SJCRH30 (cell line): ENCODE results near the gene PNMA8C. TPM values are rescaled to one million over a fixed set of nuclear protein-coding genes. Genes with fewer than 3 reads are reported as not detected.

Source experiments
- DNase-seq, 2 experiments: peaks; one replicate each; pipeline ENCODE4 v3.0.0-alpha.2; 2015 to 2020
- H3K27ac ChIP-seq: fragments of 250-450 bp; sonication (Bioruptor Pico); 2 replicates; pipeline ENCODE4 v1.5.1; 2020; ENCODE audit warnings: mild to moderate bottlenecking, moderate library complexity
- H3K27me3 ChIP-seq: fragments of 250-450 bp; sonication (Bioruptor Pico); 2 replicates; pipeline ENCODE4 v1.5.1; 2020; ENCODE audit warnings: mild to moderate bottlenecking, moderate library complexity
- H3K36me3 ChIP-seq: fragments of 250-450 bp; sonication (Bioruptor Pico); 2 replicates; pipeline ENCODE4 v1.5.1; 2020; ENCODE audit warnings: mild to moderate bottlenecking, moderate library complexity
- H3K4me1 ChIP-seq: fragments of 250-450 bp; sonication (Bioruptor Pico); 2 replicates; pipeline ENCODE4 v1.5.1; 2020; ENCODE audit warnings: mild to moderate bottlenecking, moderate library complexity
- H3K4me3 ChIP-seq: fragments of 250-450 bp; sonication (Bioruptor Pico); 2 replicates; pipeline ENCODE4 v1.5.1; 2020; ENCODE audit warnings: mild to moderate bottlenecking, moderate library complexity
- H3K9me3 ChIP-seq: fragments of 250-450 bp; sonication (Bioruptor Pico); replicated peaks from 2 replicates; pipeline ENCODE4 v1.5.1; 2020; ENCODE audit warnings: mild to moderate bottlenecking, moderate library complexity
- total RNA-seq: library from RNA; depleted of rRNA; stranded (reverse); fragments of >200 nt; shearing (Covaris generic); gene quantifications from 2 replicates; pipeline ENCODE4 v1.2.3, GENCODE V29; 2014

Gene PNMA8C
- total RNA-seq, 1 experiment from 2014 or later, result 0.02 TPM

DNA sequence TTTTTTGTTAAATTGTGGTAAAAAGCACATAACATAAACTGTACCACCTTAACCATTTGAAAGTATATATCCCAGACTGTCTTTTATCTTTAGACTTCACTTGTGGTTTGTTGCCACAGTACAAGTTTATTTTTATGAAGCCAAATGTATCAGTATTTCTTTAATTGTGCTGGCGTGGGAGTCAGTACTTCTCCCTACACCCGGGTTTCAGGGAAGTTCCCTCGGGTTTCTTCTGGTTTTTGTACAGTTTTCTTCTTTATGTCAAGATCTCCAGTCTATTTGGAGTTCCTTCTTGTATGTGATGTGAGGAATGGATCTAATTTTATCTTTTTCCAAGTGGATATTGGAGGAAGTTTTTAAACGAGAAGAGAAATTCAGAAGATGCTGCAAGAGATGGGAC, 35.9 kb downstream of the PNMA8C start:
- no peaks in the 10 kb centered on the region for H3K9me3 ChIP-seq
- no peak overlapping the region for H3K4me3 ChIP-seq
- H3K27me3 ChIP-seq, result no peaks in the 10 kb centered on the region
- H3K4me1 ChIP-seq, result no peaks in the 10 kb centered on the region; the same call in 1 of the 2 replicates
- DNase-seq, result no peak
- peaks cover 36% of the 10 kb centered on the region for H3K36me3 ChIP-seq
- H3K27ac ChIP-seq, result 0 out of 2 replicates have a peak overlapping the region, but pooled peaks have one; percentile 12

DNA sequence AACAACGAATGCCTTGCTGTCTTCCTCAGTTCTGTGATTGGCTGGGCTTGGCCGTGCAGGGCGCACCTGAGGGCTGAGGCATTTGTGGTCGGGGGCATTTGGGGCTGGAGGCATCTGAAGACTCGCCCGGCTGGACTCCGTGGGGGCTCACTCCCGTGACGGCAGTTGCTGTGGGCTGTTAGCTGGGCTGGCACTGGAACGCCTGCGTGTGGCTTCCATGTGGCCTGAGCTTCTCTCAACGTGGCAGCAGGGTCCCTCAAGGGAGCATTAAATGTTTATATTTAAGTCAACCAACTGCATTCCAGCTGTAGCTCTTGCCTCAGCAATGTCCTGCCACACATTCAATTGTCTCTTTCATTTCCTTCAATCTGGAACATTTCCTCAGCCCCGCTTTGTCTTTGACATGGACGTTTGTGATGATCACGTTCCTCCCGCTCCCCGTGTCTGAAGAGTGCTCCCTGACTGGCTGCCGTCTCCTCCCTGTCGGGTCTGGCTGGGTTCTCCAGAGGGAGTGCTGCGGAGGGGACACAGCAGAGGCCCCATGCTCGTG, 36.4 kb downstream of the PNMA8C start:
- peak in 1 of 2 experiments; percentile 20 for DNase-seq
- no peaks in the 10 kb centered on the region; the same call in 1 of the 2 replicates for H3K4me1 ChIP-seq
- peaks cover 42% of the 10 kb centered on the region for H3K36me3 ChIP-seq
- H3K9me3 ChIP-seq, result no peaks in the 10 kb centered on the region
- 0 out of 2 replicates have a peak overlapping the region, but pooled peaks have one; percentile 12 for H3K27ac ChIP-seq
- H3K4me3 ChIP-seq, result no peak overlapping the region
- no peaks in the 10 kb centered on the region for H3K27me3 ChIP-seq

DNA sequence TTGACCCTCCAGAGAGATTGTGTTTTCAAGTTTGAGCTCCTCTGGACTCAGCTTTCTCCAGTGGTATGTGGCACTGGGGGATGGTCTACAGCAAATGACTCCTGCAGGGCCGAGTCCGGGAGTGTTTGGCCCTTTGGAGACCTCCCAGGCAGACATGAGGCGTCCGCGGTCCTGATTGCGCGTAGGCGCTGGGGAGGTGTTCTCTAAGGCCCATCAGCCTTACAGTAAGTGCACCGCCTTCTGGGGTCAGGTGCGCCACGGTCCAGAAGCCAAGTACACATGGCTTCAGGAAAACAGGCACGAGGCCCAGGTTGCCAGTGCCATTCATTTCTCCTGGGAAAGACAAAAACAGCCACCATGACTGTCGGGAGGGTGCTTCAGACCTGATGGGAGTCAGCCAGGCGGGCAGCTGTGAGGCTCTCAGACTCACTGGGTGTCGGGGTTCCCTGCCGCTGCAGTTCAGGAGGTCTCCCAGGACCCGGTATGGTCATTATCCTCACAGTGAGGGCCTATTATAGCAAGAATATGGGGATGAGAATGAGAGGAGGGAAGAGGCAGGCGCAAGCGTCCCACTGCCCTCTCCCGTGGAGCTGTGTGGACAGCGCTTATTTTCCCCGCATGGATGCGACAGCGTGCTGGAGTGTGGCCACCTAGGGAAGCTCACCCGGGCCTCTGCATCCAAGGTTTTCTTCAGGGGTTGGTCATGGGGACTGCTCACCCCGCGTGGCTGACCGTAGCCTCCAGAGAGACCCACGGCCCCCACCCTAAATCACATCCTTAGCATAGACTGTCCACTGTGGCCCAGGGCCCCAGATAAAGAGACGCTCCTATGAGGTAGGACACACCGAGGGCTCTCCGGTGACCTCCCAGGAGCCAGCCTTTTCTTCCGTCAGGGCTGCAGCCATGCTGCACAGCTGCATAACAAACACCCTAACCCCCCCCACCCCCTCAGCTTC, 37.2 kb downstream of the PNMA8C start:
- no peak for DNase-seq
- H3K27me3 ChIP-seq, result no peaks in the 10 kb centered on the region
- H3K4me1 ChIP-seq, result no peaks in the 10 kb centered on the region; the same call in 1 of the 2 replicates
- H3K9me3 ChIP-seq, result no peaks in the 10 kb centered on the region
- H3K27ac ChIP-seq, result 0 out of 2 replicates have a peak overlapping the region, but pooled peaks have one; percentile 12
- H3K36me3 ChIP-seq, result peaks cover 49% of the 10 kb centered on the region
- no peak overlapping the region for H3K4me3 ChIP-seq

DNA sequence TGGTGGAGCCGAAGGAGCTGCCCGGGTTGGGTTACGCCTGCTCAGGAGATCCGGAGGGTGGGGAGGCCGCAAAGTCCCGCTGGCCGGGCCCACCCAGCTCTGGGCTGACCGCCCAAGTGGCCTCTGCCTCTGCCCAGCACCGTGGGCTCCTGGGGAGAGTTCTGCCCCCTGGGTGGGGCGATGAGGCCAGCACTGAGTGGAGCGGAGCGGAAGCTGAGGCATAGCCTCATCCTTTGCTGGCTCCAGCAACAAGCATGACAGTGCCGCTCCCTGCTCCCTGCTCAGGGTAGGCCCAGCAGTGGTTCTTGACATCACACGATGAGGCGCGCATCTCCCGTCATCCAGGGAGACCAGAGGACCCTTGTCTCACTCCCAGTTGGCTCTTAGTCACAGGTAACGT, 37.9 kb downstream of the PNMA8C start:
- Histone ChIP-seq H3K36me3 (peaks cover 50% of the 10 kb centered on the region), H3K4me1 (no peaks in the 10 kb centered on the region; the same call in 1 of the 2 replicates), H3K27ac (no peak overlapping the region), H3K4me3 (no peak overlapping the region), H3K27me3 (no peaks in the 10 kb centered on the region), H3K9me3 (no peaks in the 10 kb centered on the region)
- DNase-seq, result no peak

DNA sequence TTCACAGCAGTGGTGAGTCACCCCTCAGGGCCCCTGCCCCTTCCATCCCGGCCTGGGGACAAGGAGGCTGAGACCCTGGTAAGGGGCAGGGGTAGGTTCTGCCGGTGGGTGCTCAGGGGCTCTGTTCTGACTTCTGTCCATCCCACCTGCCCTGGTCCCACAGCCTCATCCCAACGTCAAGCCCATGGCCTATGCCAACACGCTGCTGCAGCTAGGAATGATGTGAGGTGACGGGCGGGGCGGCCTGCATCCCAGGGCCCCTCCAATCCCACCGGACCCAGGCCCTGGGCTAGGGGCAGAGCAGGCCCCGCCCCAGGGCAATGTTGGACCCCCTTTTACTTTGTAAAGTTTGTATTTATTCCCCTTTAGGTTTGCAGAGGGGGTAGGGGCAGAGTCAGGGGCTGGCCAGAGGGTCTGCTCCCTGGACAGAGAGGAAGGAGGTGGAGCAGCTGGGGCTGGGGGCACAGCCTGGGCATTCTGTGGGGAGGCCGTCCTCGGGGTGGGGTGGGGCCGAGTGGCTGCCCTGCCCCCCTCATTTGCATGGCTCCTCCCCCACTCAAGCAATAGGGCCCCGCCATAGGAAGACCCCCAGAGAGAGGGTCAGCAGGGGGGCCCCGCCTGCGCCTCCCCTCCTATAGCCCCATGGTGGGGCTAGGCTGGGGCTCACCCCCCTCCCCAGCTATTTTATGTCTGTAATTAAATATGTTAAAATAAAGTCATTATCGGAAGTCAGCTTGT, 38.4 kb downstream of the PNMA8C start:
- Histone ChIP-seq H3K27me3 (no peaks in the 10 kb centered on the region), H3K4me3 (no peak overlapping the region), H3K9me3 (no peaks in the 10 kb centered on the region), H3K36me3 (peaks cover 52% of the 10 kb centered on the region), H3K27ac (no peak overlapping the region), H3K4me1 (no peaks in the 10 kb centered on the region; the same call in 1 of the 2 replicates)
- DNase-seq, result no peak

DNA sequence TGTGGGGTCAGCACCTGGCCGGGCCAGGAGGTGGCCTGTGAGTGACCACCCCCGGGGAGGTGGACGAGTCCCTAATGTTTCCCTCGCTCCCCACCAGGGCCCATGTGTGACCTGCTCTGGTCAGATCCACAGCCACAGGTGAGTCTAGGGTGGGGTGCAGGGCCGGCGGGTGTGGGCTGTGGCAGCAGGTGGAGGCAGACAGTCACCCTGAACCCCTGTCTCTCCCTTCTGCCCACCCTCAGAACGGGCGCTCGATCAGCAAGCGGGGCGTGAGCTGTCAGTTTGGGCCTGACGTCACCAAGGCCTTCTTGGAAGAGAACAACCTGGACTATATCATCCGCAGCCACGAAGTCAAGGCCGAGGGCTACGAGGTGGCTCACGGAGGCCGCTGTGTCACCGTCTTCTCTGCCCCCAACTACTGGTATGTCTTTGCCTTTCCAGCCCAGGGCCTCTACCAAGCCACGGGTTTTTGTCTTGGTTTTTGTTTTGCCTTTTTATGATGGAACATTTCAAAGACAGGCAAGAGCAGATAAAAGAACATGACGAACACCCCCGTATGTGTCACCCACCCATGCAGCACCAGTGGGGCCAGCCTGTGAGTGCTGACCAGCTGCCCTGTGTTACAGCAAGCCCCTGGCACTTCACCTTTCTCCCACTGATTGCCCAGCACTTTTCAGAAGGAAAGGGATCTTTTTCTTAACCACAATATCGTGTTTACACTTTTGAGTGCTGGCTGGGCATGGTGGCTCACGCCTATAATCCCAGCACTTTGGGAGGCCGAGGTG, 40.2 kb downstream of the PNMA8C start:
- H3K36me3 ChIP-seq, result peaks cover 66% of the 10 kb centered on the region

DNA sequence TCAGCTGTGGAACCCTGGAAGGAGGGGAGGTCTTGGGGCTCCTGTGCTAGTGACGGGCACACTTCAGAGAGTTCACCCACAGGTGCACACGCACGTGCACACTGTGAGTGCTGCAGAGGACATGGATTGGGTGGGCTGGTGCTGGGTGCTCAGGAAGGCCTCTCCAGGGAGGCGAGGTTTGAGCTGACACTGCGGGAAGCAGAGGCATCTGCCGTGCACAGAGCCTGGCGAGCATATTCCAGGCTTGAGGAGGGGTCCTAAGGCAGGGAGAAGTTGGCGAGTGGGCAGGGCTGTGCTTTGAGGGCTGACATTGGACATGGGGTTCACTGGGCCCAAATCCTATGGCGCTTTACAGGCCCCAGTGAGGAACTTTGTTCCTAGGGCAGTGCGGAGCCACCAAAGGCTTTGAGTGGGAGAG, 41.0 kb downstream of the PNMA8C start:
- Histone ChIP-seq H3K4me1 (no peaks in the 10 kb centered on the region; the same call in 1 of the 2 replicates), H3K36me3 (peaks cover 69% of the 10 kb centered on the region), H3K4me3 (no peak overlapping the region), H3K9me3 (no peaks in the 10 kb centered on the region), H3K27me3 (no peaks in the 10 kb centered on the region), H3K27ac (no peak overlapping the region)
- no peak for DNase-seq

More for the DNA sequence above, 40.2 kb downstream of the PNMA8C start:
- Histone ChIP-seq H3K9me3 (no peaks in the 10 kb centered on the region), H3K27me3 (no peaks in the 10 kb centered on the region), H3K4me1 (no peaks in the 10 kb centered on the region; the same call in 1 of the 2 replicates), H3K4me3 (no peak overlapping the region), H3K27ac (no peak overlapping the region)
- DNase-seq, result no peak

DNA sequence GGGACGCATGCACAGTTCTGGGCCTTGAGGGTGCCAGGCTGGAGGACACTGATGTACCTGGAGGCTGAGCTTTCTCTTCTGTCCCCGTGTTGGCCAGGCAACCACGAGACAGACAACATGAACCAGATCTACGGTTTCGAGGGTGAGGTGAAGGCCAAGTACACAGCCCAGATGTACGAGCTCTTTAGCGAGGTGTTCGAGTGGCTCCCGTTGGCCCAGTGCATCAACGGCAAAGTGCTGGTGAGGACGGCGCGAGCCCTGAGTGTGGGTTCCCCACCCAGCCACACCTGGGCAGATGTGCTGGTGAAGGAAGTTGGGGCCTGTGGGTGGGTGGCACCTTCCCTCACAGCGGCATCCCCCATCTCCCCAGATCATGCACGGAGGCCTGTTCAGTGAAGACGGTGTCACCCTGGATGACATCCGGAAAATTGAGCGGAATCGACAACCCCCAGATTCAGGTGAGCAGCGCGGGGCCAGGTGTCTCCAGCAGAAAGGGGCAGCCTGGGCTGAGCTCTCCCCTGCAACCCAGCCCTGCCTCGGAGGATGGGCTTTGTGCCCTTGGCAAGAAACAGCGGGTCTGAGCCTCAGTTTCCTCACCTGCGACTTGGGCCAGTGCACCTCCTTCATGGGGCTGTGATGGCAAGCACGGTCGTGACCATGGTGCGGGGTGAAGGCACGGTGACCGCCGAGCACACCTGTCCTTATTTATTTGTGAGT, 41.6 kb downstream of the PNMA8C start:
- H3K27me3 ChIP-seq, result no peaks in the 10 kb centered on the region
- H3K27ac ChIP-seq, result no peak overlapping the region
- H3K9me3 ChIP-seq, result no peaks in the 10 kb centered on the region
- peaks cover 74% of the 10 kb centered on the region for H3K36me3 ChIP-seq
- no peaks in the 10 kb centered on the region for H3K4me1 ChIP-seq
- no peak overlapping the region for H3K4me3 ChIP-seq
- no peak for DNase-seq

DNA sequence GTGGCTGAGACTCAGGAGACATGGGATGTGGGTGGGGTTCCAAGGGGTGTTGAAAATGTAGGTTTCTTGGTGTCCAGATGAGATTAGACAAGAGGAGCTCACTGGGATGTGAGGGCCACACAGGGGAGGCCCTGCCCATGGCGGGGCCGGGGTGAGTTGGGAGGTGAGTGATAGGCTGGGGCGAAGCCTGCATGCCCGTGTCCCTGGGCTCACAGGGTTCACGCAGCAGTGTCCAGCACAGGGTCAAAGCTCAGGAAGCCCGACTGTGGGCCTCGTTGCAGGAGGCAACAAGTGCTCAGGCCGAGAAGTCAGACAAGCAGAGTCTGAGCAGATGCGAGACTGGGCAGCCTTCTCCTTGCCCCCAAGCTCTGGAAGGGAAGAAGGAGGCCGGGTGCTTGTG, 42.6 kb downstream of the PNMA8C start:
- Histone ChIP-seq H3K4me1 (no peaks in the 10 kb centered on the region), H3K9me3 (no peaks in the 10 kb centered on the region), H3K4me3 (no peak overlapping the region), H3K36me3 (peaks cover 74% of the 10 kb centered on the region), H3K27ac (no peak overlapping the region), H3K27me3 (no peaks in the 10 kb centered on the region)
- no peak for DNase-seq

DNA sequence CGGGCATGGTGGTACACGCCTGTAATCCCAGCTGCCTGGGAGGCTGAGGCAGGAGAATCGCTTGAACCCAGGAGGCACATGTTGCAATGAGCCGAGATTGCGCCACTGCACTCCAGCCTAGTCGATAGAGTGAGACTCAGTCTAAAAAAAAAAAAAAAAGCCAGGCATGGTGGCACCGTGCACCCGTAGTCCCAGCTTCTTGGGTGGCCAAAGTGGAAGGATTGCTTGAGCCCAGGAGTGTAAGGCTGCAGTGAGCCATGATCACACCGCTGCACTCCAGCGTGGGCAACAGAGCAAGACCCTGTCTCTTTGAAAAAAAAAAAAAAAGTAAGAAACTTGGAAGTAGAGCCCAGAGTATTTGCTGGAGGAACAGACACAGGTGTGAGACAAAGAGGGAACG, 43.1 kb downstream of the PNMA8C start:
- no peak for DNase-seq
- Histone ChIP-seq H3K27ac (no peak overlapping the region), H3K4me3 (no peak overlapping the region), H3K36me3 (peaks cover 76% of the 10 kb centered on the region), H3K27me3 (no peaks in the 10 kb centered on the region), H3K4me1 (no peaks in the 10 kb centered on the region), H3K9me3 (no peaks in the 10 kb centered on the region)

DNA sequence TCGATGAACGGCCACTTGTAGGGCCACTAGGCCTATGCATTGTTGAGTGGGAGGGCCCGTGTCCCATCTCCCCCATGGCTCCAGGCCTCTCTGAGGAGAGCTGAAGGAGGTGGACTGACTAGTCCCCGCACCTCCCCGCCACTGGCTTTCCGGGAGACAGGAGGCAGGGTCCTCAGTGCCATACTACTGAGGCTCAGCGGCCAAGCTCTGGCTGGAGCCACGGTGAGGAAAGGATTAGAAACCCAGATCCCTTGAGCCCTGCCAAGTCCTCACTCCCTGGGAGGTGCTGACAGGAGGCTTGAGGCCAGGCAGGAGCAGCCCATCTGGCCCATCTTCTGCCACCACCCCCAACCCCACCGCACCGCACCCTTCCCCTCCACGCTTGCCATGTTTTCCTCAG, 44.3 kb downstream of the PNMA8C start:
- Histone ChIP-seq H3K9me3 (no peaks in the 10 kb centered on the region), H3K27me3 (no peaks in the 10 kb centered on the region), H3K27ac (no peak overlapping the region), H3K4me3 (no peak overlapping the region), H3K4me1 (no peaks in the 10 kb centered on the region), H3K36me3 (peaks cover 76% of the 10 kb centered on the region)
- no peak for DNase-seq

DNA sequence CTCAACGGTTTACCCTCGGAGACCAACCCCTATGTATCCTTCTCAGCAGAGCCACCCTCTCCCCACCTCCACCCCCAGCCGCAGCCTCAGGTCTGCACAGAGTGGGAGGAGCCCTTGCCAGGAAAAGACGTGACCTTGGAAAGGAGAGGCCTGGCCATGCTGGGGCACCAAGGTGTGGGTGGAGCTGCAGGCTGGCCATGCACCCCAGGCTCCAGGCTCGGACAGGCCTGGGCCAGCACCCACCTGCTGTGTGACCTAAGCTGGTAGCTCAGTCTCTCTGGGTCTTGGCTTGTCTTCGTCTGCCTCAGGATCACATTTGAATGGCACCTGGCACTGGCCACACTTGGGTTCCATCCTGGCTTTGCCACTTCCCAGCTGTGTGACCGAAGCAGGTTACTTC, 44.9 kb downstream of the PNMA8C start:
- no peaks in the 10 kb centered on the region for H3K9me3 ChIP-seq
- H3K36me3 ChIP-seq, result peaks cover 77% of the 10 kb centered on the region
- H3K27me3 ChIP-seq, result no peaks in the 10 kb centered on the region
- no peaks in the 10 kb centered on the region for H3K4me1 ChIP-seq
- no peak for DNase-seq
- H3K27ac ChIP-seq, result no peak overlapping the region
- no peak overlapping the region for H3K4me3 ChIP-seq

DNA sequence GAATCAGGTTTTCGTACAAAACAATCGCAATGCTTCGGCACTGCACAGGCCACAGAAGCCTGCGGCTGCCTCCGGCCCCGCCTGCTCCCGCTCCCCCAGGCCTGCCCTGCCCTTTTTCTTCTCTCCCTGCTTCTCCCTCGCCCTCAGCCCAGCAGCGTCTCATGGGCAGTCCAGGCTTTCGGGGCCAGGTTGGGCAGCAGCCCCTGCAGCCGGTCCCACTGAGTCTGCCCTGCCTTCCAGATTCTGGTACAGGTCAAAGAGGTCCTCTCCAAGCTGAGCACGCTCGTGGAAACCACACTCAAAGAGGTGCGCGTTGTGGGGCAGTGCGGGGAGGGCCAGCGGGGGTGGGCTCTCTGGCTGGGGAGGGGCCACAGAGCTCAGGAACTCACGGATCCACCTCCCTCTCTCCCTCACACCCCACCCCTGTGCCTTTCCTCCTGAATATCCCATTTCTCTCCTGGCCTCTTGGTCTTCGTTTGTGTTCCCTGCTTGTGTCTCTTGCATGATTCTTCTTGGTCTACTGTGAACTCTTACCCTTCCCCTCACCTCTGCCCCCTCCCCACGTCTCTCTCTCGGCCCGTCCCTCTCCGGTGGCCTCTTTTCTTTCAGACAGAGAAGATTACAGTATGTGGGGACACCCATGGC, 45.4 kb downstream of the PNMA8C start:
- Histone ChIP-seq H3K27ac (no peak overlapping the region), H3K4me1 (no peaks in the 10 kb centered on the region), H3K27me3 (no peaks in the 10 kb centered on the region), H3K36me3 (peaks cover 75% of the 10 kb centered on the region), H3K4me3 (no peak overlapping the region), H3K9me3 (no peaks in the 10 kb centered on the region)
- no peak for DNase-seq
